OCI-LY7 (cell line): ENCODE data around the gene RNF8. TPM values are rescaled to one million over a fixed set of nuclear protein-coding genes. Genes with fewer than 3 reads are reported as not detected.

Experiments used
- BruUV-seq: library from RNA; stranded (reverse); fragments of 400-500 nt; replicated peaks from 2 replicates; lab custom pipeline; 2021; lab: Mats Ljungman, UMichigan
- CTCF ChIA-PET: fragments of 300-600 bp; sonication (Branson Sonifier 250); formaldehyde crosslinking; loops from one replicate; lab custom pipeline; 2022; ENCODE audit warnings: antibody characterized with exemption; ENCODE audit not compliant: unreplicated experiment; lab: Charles Lee
- POLR2A ChIA-PET: fragments of 300-600 bp; sonication (Branson Sonifier 250); formaldehyde crosslinking; loops from one replicate; lab custom pipeline; 2022; ENCODE audit warnings: antibody characterized with exemption; lab: Charles Lee
- DNase-seq: peaks from one replicate; pipeline ENCODE4 v3.0.0-alpha.2; 2015; ENCODE audit warnings: low spot score
- H2AFZ ChIP-seq: fragments of 200-600 bp; sonication (generic), shearing (Covaris generic); 2 replicates; pipeline ENCODE4 v1.6.1; 2014; ENCODE audit warnings: mild to moderate bottlenecking, antibody characterized with exemption, low read length, moderate library complexity
- H3K27ac ChIP-seq: fragments of 200-600 bp; sonication (generic); 2 replicates; pipeline ENCODE4 v1.5.1; 2014; ENCODE audit warnings: mixed run types, low read depth, mild to moderate bottlenecking, moderate library complexity, low read length, inconsistent platforms; ENCODE audit not compliant: poor library complexity, severe bottlenecking
- H3K36me3 ChIP-seq: fragments of 200-600 bp; sonication (generic); 2 replicates; pipeline ENCODE4 v1.6.1; 2014; ENCODE audit warnings: mild to moderate bottlenecking, antibody characterized with exemption, low read length, moderate library complexity, mixed read lengths; ENCODE audit not compliant: insufficient read depth
- H3K4me1 ChIP-seq: fragments of 200-600 bp; sonication (generic); 2 replicates; pipeline ENCODE4 v1.5.1; 2014; ENCODE audit warnings: mild to moderate bottlenecking, low read length; ENCODE audit not compliant: insufficient read depth, poor library complexity, severe bottlenecking
- H3K4me2 ChIP-seq: fragments of 200-600 bp; sonication (generic); 2 replicates; pipeline ENCODE4 v1.6.1; 2014; ENCODE audit warnings: mild to moderate bottlenecking, low read length
- H3K4me3 ChIP-seq: fragments of 200-600 bp; sonication (generic); 2 replicates; pipeline ENCODE4 v1.5.1; 2014; ENCODE audit warnings: mild to moderate bottlenecking, low read depth, low read length; ENCODE audit not compliant: poor library complexity, severe bottlenecking
- H3K79me2 ChIP-seq: fragments of 200-600 bp; sonication (generic); 2 replicates; pipeline ENCODE4 v1.6.1; 2016; ENCODE audit warnings: low read depth, mild to moderate bottlenecking, low read length, moderate library complexity, mixed read lengths; ENCODE audit not compliant: insufficient read depth
- H3K9me2 ChIP-seq: fragments of 200-600 bp; sonication (generic); 2 replicates; pipeline ENCODE4 v1.6.1; 2016; ENCODE audit warnings: mild to moderate bottlenecking, low read length, mixed read lengths; ENCODE audit not compliant: insufficient read depth
- H3K9me3 ChIP-seq: fragments of 200-600 bp; sonication (generic); 2 replicates; pipeline ENCODE4 v1.6.1; 2014; ENCODE audit warnings: mild to moderate bottlenecking, mixed run types, low read length, mixed read lengths
- H4K20me1 ChIP-seq: fragments of 200-600 bp; sonication (generic); 2 replicates; pipeline ENCODE4 v1.6.1; 2014; ENCODE audit warnings: mild to moderate bottlenecking, antibody characterized with exemption, low read length, moderate library complexity, mixed read lengths; ENCODE audit not compliant: insufficient read depth
- CTCF ChIP-seq: fragments of 200-600 bp; sonication (generic); conservative IDR thresholded peaks from 2 replicates; pipeline ENCODE4 v1.5.1; 2014; ENCODE audit warnings: mild to moderate bottlenecking, antibody characterized with exemption, low read length, moderate library complexity, mixed read lengths
- EZH2phosphoT487 ChIP-seq: fragments of 200-600 bp; sonication (generic); IDR thresholded peaks from 2 replicates; pipeline ENCODE4 v1.6.1; 2018; ENCODE audit warnings: low read depth, borderline replicate concordance, mild to moderate bottlenecking, mixed run types, antibody characterized with exemption, low read length, moderate library complexity, mixed read lengths
- intact Hi-C: fragments of 100-400 bp; cut with micrococcal nuclease; formaldehyde crosslinking; loops from one replicate; pipeline ENCODE4 v1.10.0; 2022; ENCODE audit not compliant: unreplicated experiment
- total RNA-seq, 2 experiments: library from RNA; depleted of rRNA in 1 of 2; stranded (reverse); fragments of >200 nt in 1 of 2; shearing (Covaris generic) in 1 of 2; gene quantifications; 2 replicates each; pipeline ENCODE4 v1.2.3, GENCODE V29; 2014 to 2022

RNF8 gene
- total RNA-seq, 2 experiments from 2014 or later = 19.7 to 21.8 TPM

GRCh38 chr6:37365791-37366190, 12.0 kb downstream of the RNF8 start:
- no peak for DNase-seq
- no peak overlapping the region for H3K4me2 ChIP-seq
- intact Hi-C loops = no loop called here
- BruUV-seq = no TSS peak
- H3K79me2 ChIP-seq = no peaks in the 10 kb centered on the region
- H3K36me3 ChIP-seq = peaks cover 58% of the 10 kb centered on the region
- H3K27ac ChIP-seq = no peak overlapping the region
- no peak overlapping the region for H3K4me3 ChIP-seq
- H2AFZ ChIP-seq = no peak overlapping the region
- no peaks in the 10 kb centered on the region for H3K4me1 ChIP-seq
- H3K9me2 ChIP-seq = no peaks in the 10 kb centered on the region
- ChIA-PET CTCF (no interaction called here), POLR2A (interaction anchor here (0.5 kb wide), 2 partner anchors 47 to 900 kb away, joined by 4 read pairs; no protein-coding TSS in a partner anchor)
- H4K20me1 ChIP-seq = no peaks in the 10 kb centered on the region
- no peaks in the 10 kb centered on the region for H3K9me3 ChIP-seq
- no peak for TF ChIP-seq EZH2phosphoT487
- peak; percentile 60 for TF ChIP-seq CTCF

- Histone ChIP-seq H2AFZ (no peak overlapping the region), H3K36me3 (peaks cover 56% of the 10 kb centered on the region), H3K4me3 (no peak overlapping the region), H3K4me1 (no peaks in the 10 kb centered on the region), H3K9me2 (no peaks in the 10 kb centered on the region), H4K20me1 (no peaks in the 10 kb centered on the region), H3K79me2 (no peaks in the 10 kb centered on the region), H3K4me2 (no peak overlapping the region), H3K9me3 (no peaks in the 10 kb centered on the region), H3K27ac (no peak overlapping the region)
- intact Hi-C loops = no loop called here
- ChIA-PET CTCF (no interaction called here), POLR2A (interaction anchor here (0.7 kb wide), 1 partner anchor 9 kb away, joined by 3 read pairs; no protein-coding TSS in a partner anchor)
- BruUV-seq = no TSS peak
- TF ChIP-seq CTCF (no peak), EZH2phosphoT487 (no peak)
- no peak for DNase-seq
Observed at GRCh38 chr6:37366910-37367309, 13.1 kb downstream of the RNF8 start.

- DNase-seq = no peak
- Histone ChIP-seq H3K4me3 (no peak overlapping the region), H3K79me2 (no peaks in the 10 kb centered on the region), H3K9me2 (no peaks in the 10 kb centered on the region), H4K20me1 (no peaks in the 10 kb centered on the region), H3K36me3 (peaks cover 49% of the 10 kb centered on the region), H3K27ac (no peak overlapping the region), H3K9me3 (no peaks in the 10 kb centered on the region), H3K4me1 (no peaks in the 10 kb centered on the region), H3K4me2 (no peak overlapping the region), H2AFZ (no peak overlapping the region)
- intact Hi-C loops = no loop called here
- CTCF ChIA-PET = no interaction called here
- BruUV-seq = no TSS peak
- TF ChIP-seq EZH2phosphoT487 (no peak), CTCF (no peak)
- POLR2A ChIA-PET = no interaction called here
Observed at GRCh38 chr6:37368961-37369320, 15.2 kb downstream of the RNF8 start.
